ENCODE results near the gene GMDS.

DNA sequence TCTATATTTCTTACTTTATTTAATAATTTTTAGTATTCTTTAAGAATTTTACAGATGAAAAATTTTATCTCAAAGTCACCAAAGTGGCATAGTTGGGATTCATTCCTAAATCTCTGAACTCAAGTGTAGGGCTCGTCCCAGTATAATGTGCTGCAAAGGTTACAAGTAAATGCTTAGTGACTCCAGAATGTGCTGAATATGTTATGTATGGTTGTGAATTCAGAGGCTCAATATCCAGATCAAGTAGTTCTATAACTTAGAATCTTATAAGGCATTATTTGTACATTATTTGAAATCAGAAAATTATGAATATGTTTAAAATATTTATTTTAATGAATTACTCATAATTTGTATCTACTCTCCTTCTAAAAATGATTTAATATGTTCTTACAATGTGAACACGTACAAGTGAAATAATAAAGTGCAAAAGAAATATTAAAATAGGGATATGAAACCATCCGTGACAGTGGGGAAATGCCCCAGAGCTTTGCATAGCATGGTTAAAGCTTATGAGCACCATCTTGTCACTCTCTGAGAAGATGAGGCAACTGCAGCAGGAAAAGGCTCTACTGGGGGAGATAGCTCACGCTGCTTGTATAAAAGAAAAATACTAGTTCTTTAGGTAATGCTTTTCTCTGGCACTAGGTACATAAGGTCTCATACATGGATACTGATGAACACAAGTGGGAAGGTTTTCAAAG, 376.7 kb downstream of the GMDS start:
- TF ChIP-seq, protein P1, sequence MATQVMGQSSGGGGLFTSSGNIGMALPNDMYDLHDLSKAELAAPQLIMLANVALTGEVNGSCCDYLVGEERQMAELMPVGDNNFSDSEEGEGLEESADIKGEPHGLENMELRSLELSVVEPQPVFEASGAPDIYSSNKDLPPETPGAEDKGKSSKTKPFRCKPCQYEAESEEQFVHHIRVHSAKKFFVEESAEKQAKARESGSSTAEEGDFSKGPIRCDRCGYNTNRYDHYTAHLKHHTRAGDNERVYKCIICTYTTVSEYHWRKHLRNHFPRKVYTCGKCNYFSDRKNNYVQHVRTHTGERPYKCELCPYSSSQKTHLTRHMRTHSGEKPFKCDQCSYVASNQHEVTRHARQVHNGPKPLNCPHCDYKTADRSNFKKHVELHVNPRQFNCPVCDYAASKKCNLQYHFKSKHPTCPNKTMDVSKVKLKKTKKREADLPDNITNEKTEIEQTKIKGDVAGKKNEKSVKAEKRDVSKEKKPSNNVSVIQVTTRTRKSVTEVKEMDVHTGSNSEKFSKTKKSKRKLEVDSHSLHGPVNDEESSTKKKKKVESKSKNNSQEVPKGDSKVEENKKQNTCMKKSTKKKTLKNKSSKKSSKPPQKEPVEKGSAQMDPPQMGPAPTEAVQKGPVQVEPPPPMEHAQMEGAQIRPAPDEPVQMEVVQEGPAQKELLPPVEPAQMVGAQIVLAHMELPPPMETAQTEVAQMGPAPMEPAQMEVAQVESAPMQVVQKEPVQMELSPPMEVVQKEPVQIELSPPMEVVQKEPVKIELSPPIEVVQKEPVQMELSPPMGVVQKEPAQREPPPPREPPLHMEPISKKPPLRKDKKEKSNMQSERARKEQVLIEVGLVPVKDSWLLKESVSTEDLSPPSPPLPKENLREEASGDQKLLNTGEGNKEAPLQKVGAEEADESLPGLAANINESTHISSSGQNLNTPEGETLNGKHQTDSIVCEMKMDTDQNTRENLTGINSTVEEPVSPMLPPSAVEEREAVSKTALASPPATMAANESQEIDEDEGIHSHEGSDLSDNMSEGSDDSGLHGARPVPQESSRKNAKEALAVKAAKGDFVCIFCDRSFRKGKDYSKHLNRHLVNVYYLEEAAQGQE (IDR thresholded peaks at IDR 0.05; ENCODE audit: unreplicated experiment), result no peak
- TF ChIP-seq, protein P2, sequence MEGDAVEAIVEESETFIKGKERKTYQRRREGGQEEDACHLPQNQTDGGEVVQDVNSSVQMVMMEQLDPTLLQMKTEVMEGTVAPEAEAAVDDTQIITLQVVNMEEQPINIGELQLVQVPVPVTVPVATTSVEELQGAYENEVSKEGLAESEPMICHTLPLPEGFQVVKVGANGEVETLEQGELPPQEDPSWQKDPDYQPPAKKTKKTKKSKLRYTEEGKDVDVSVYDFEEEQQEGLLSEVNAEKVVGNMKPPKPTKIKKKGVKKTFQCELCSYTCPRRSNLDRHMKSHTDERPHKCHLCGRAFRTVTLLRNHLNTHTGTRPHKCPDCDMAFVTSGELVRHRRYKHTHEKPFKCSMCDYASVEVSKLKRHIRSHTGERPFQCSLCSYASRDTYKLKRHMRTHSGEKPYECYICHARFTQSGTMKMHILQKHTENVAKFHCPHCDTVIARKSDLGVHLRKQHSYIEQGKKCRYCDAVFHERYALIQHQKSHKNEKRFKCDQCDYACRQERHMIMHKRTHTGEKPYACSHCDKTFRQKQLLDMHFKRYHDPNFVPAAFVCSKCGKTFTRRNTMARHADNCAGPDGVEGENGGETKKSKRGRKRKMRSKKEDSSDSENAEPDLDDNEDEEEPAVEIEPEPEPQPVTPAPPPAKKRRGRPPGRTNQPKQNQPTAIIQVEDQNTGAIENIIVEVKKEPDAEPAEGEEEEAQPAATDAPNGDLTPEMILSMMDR (conservative IDR thresholded peaks at IDR 0.05; ENCODE audit: low read depth in 2 of 2), result no peak
- TF ChIP-seq ZNF331 (CRISPR knock-in tag; IDR thresholded peaks at IDR 0.05; ENCODE audit: low read depth) (no peak), EZH2phosphoT487 (IDR thresholded peaks at IDR 0.05; ENCODE audit: unreplicated experiment) (no peak), ZNF114 (CRISPR knock-in tag; IDR thresholded peaks at IDR 0.05) (no peak), JUNB (IDR thresholded peaks at IDR 0.05; ENCODE audit: unreplicated experiment) (no peak)
